ENCODE results near the gene CCDC167.
A peak's percentile ranks its signal among the peaks of the same experiment; 100 is the strongest.
"Not testable (repeated sequence)": the region's sequence is repeated elsewhere in the genome, so short reads cannot be mapped to it uniquely, and the experiment has no call there.

CCDC167 gene

DNA sequence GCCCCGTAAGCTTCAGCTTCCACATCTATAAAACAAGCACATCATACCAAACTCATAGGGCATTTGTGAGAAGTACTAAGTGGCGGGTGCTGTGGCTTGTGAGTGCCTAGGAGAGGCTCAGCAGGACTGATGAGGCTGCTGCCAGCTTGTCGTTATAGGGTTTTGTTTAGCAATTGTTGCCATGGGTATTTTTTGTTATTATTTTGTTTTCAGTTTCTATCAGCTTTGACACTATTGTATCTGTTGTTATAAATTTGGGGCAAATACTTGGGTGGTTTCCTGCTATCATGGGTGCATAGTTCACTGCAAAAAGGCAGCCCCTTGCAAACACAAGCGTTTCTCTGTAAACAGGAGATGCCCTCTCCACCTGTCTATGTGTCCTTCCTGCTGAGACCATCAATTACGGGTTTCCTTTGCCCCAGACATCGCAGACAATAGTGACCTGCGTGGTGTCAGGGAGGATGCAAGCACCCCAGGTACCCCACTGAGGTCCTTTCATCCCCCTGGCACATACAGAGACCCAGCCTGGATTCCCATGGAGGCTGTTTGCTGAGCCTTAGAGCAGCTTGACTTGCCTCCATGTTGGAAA, 3.1 kb upstream of the CCDC167 start:
- TF ChIP-seq ZFX (IDR thresholded peaks at IDR 0.05; ENCODE audit: borderline replicate concordance), result no peak
- TF ChIP-seq, protein P1, sequence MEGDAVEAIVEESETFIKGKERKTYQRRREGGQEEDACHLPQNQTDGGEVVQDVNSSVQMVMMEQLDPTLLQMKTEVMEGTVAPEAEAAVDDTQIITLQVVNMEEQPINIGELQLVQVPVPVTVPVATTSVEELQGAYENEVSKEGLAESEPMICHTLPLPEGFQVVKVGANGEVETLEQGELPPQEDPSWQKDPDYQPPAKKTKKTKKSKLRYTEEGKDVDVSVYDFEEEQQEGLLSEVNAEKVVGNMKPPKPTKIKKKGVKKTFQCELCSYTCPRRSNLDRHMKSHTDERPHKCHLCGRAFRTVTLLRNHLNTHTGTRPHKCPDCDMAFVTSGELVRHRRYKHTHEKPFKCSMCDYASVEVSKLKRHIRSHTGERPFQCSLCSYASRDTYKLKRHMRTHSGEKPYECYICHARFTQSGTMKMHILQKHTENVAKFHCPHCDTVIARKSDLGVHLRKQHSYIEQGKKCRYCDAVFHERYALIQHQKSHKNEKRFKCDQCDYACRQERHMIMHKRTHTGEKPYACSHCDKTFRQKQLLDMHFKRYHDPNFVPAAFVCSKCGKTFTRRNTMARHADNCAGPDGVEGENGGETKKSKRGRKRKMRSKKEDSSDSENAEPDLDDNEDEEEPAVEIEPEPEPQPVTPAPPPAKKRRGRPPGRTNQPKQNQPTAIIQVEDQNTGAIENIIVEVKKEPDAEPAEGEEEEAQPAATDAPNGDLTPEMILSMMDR (IDR thresholded peaks at IDR 0.05), result no peak
- H3K27ac ChIP-seq, result no peak overlapping the region

DNA sequence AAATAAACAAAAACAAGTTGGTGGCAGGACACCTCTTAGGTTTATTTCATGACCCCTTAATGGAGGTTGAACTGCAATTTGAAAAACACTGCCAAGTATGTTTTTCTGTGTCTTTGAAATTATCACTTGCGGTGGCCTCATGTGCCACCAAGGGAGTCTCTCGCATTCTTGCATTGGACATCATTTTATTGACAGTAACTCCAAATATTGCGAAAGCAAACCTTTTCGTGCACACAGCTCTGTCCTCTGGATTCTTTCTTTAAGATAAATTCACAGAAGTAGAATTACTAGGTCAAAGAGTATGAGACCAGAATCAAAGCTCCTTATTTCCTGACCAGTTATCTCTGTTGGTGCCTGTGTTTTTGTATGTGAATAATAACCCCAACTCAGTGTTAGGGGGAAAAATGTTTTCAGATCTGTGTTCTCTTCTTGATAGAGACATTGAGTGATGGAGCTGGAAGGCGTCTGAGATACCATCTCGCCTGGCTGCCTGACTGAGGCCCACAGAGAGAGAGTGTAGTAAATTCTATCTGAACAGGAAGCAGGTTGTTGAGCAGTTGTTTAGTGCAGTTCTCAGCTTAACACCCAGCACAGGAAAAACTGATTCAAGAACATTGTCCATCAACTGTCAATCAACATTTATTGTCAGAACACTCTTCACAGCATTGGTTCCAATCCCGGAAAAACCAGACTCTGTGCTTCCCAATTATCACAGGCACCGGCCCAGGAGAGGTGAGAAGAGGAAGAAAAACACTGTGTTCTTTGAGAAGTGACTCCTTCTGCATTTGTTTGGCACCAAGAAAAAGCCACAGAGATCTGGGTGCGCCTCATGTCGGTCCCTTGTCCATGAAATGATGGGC, 2.2 kb upstream of the CCDC167 start:
- H3K27ac ChIP-seq, result no peak overlapping the region

DNA sequence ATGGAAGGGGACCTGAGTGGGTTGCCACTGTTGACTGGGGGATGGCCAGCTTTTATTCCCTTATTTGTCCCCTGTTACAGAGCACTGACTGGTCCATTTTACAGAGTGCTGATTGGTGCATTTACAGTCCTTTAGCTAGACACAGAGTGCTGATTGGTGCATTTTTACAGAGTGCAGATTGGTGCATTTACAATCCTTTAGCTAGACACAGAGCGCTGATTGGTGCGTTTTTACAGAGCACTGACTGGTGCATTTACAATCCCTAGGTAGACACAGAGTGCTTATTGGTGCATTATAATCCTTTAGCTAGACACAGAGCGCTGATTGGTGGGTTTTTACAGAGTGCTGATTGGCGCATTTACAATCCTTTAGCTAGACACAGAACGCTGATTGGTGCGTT, 1.2 kb upstream of the CCDC167 start:
- H3K27ac ChIP-seq, result not testable (repeated sequence)

More for the DNA sequence above, 2.2 kb upstream of the CCDC167 start:
- TF ChIP-seq, protein P1 (IDR thresholded peaks at IDR 0.05), result no peak
- no peak for TF ChIP-seq ZFX (IDR thresholded peaks at IDR 0.05; ENCODE audit: borderline replicate concordance)

DNA sequence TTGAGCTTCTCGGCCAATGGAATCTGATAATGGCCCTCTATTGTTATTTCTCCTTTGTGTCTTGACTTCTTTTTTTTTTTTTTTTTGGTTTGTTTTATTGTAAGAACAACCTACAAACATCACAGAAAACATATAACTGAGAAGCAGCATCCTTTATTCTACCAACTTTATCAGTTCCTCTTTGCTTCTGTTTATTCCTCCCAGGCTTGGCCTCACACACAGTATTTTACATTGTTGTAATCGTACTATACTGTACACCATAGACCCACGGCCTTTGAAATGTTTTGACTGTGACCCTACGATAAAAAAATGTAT, 558 bp upstream of the CCDC167 start:
- TF ChIP-seq, protein P1 (IDR thresholded peaks at IDR 0.05), result no peak
- no peak for TF ChIP-seq ZFX (IDR thresholded peaks at IDR 0.05; ENCODE audit: borderline replicate concordance)
- H3K27ac ChIP-seq, result peak overlapping the region; percentile 47; the same call in 1 of the 2 replicates

DNA sequence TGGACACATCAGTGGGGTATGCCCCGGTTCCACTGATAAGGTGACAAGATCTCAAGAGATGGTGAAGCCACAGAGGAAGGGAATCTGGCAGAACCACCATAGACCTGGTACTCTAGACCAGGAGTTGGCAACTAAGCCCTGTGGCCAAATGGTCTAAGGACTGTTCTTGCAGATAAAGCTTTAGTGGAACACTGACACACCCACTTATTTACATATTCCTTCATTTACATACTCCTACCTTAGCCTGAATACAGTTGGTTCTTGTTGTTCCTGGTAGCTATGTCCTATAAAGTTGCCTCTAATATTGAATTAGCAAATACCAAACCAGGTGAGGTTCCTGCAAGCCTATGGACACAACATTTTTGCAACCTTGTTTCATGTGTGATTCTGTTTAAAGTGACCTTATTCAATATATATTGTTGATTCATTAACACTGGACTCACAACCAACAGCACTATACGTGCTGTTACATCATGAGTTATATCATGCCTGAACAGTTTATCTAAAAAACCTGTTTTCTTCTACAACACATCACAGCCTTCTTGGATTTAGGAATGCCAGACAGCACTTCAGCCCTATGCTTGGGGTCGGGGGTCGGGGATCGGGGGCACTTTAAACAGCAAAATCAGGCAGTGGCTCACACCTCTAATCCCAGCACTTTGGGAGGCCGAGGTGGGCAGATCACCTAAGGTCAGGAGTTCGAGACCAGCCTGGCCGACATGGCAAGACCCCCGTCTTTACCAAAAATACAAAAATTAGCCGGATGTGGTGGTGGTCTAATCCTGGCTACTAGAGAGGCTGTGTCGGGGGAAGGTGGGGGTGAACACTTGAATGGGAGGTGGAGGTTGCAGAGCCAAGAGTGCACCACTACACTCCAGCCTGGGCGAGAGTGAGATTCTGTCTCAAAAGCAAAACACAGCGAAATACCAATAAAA, 2.5 kb downstream of the CCDC167 start:
- TF ChIP-seq, protein P1 (IDR thresholded peaks at IDR 0.05), result no peak
- no peak for TF ChIP-seq ZFX (IDR thresholded peaks at IDR 0.05; ENCODE audit: borderline replicate concordance)
- peak overlapping the region; percentile 52 for H3K27ac ChIP-seq

DNA sequence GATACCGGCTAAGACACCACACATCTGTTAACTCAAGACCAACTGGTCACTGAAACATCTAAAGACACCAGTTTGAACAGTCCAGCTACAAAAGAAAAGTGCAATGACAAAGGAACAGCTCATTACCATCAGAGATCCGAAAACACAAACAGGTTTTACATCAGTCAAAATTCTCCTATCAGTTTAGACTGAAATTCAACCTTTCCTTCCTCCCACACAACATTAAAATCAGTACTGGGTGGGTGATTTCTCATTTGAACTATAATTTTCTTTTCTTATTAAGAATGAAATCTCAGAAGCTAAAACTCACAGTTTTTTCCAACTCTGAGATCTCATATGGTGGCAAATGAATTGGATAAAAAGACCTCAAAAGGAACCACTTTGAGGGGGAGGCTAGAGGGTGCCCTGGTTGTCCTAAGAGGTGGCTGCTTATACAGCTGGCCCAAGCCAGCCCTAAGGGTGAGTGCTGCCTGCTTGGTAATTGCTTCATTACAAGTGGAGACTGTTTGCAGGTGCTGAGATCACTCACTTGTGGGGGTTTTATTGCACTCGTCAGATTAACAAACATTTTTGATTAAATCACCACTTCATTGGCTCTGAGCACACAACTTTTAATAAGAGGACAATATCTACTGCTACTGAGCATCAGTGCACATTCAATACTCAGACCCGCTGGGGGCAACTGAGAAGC, 4.3 kb downstream of the CCDC167 start:
- TF ChIP-seq, protein P1 (IDR thresholded peaks at IDR 0.05), result no peak
- TF ChIP-seq ZFX (IDR thresholded peaks at IDR 0.05; ENCODE audit: borderline replicate concordance), result no peak
- H3K27ac ChIP-seq, result no peak overlapping the region

DNA sequence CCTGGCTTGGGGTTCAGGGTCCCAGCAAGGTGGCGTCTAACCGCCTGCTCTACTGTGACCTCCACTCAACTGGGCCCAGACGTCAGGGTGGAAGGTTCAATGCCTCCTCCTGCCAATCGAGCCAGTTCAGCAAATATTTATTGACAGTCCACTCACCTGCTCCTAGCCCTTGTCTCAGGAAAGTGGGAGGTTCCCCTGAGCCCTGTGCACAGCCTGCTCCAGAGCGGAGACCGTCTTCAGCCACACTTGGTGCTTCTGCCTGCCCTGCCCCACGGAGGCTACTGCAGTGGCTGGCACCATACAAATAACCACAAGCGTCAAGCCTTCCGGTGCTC, 6.1 kb downstream of the CCDC167 start:
- H3K27ac ChIP-seq, result no peak overlapping the region

More for the DNA sequence above, 6.1 kb downstream of the CCDC167 start:
- no peak for TF ChIP-seq ZFX (IDR thresholded peaks at IDR 0.05; ENCODE audit: borderline replicate concordance)
- TF ChIP-seq, protein P1 (IDR thresholded peaks at IDR 0.05), result no peak
